IMR-90 (cell line): Measurements from ENCODE around the gene DNAJB4. TPM values are rescaled to one million over a fixed set of nuclear protein-coding genes. Genes with fewer than 3 reads are reported as not detected.

ENCODE experiments used
- ATAC-seq: fragments of 200-7000 bp; cut with Tn5 transposase; 2 replicates; pipeline ENCODE4 v1.9.1; 2020; ENCODE audit warnings: low read depth, mild to moderate bottlenecking, moderate library complexity
- BruUV-seq: library from RNA; stranded (reverse); fragments of 400-500 nt; replicated peaks from 2 replicates; lab custom pipeline; 2021; lab: Mats Ljungman, UMichigan
- CTCF ChIA-PET: fragments of 300-600 bp; formaldehyde crosslinking; extraction: SDS; loops from one replicate; lab custom pipeline; 2021; ENCODE audit warnings: antibody characterized with exemption; lab: Yijun Ruan, JAX
- POLR2A ChIA-PET: fragments of 300-600 bp; sonication (Branson Sonifier 250); formaldehyde crosslinking; loops from one replicate; lab custom pipeline; 2022; ENCODE audit warnings: antibody characterized with exemption; ENCODE audit not compliant: unreplicated experiment; lab: Charles Lee
- DNase-seq: peaks from one replicate; pipeline ENCODE4 v3.0.0; 2013
- H2AFZ ChIP-seq: replicated peaks from 2 replicates; pipeline ENCODE3; 2013; ENCODE audit warnings: low read length, mild to moderate bottlenecking; ENCODE audit not compliant: poor library complexity
- H2AK5ac ChIP-seq: 2 replicates; pipeline ENCODE4 v1.6.1; 2013; ENCODE audit warnings: low read depth, low read length, inconsistent platforms
- H2AK9ac ChIP-seq: replicated peaks from 2 replicates; pipeline ENCODE3; 2013; ENCODE audit warnings: mild to moderate bottlenecking, low read depth, low read length, moderate library complexity; ENCODE audit not compliant: poor library complexity
- H2BK120ac ChIP-seq: 2 replicates; pipeline ENCODE4 v1.6.1; 2013; ENCODE audit warnings: low read depth, low read length, inconsistent platforms
- H2BK15ac ChIP-seq: 3 replicates; pipeline ENCODE4 v1.6.1; 2013; ENCODE audit warnings: low read depth, low read length, inconsistent platforms
- H2BK20ac ChIP-seq: 2 replicates; pipeline ENCODE4 v1.6.1; 2013; ENCODE audit warnings: low read depth, mild to moderate bottlenecking, inconsistent platforms, low read length, moderate library complexity
- H2BK5ac ChIP-seq: 2 replicates; pipeline ENCODE4 v1.6.1; 2013; ENCODE audit warnings: mild to moderate bottlenecking, low read depth, low read length, inconsistent platforms; ENCODE audit not compliant: poor library complexity, severe bottlenecking
- H3K14ac ChIP-seq: replicated peaks from 2 replicates; pipeline ENCODE4 v1.6.1; 2013; ENCODE audit warnings: low read depth, low read length, inconsistent platforms
- H3K18ac ChIP-seq: 2 replicates; pipeline ENCODE4 v1.6.1; 2013; ENCODE audit warnings: low read depth, low read length, control low read depth
- H3K23ac ChIP-seq: 2 replicates; pipeline ENCODE4 v1.6.1; 2013; ENCODE audit warnings: low read depth, low read length, inconsistent platforms
- H3K27ac ChIP-seq: 2 replicates; pipeline ENCODE4 v1.5.1; 2013; ENCODE audit warnings: mild to moderate bottlenecking, control low read depth, low read length; ENCODE audit not compliant: insufficient read depth
- H3K27me3 ChIP-seq: 2 replicates; pipeline ENCODE4 v1.6.1; 2013; ENCODE audit warnings: low read length; ENCODE audit not compliant: control insufficient read depth, insufficient read depth
- H3K36me3 ChIP-seq: 2 replicates; pipeline ENCODE4 v1.6.1; 2013; ENCODE audit warnings: low read length, mixed read lengths; ENCODE audit not compliant: control insufficient read depth, insufficient read depth
- H3K4ac ChIP-seq: 2 replicates; pipeline ENCODE4 v1.6.1; 2013; ENCODE audit warnings: low read depth, low read length, inconsistent platforms
- H3K4me1 ChIP-seq: 2 replicates; pipeline ENCODE4 v1.6.1; 2013; ENCODE audit warnings: low read length, mixed read lengths; ENCODE audit not compliant: control insufficient read depth, insufficient read depth
- H3K4me2 ChIP-seq: 2 replicates; pipeline ENCODE4 v1.6.1; 2013; ENCODE audit warnings: low read depth, mild to moderate bottlenecking, control low read depth, low read length, moderate library complexity
- H3K4me3 ChIP-seq: 2 replicates; pipeline ENCODE4 v1.5.1; 2013; ENCODE audit warnings: low read depth, mild to moderate bottlenecking, control low read depth, low read length, moderate library complexity; ENCODE audit not compliant: insufficient read depth
- H3K56ac ChIP-seq: 2 replicates; pipeline ENCODE4 v1.6.1; 2013; ENCODE audit warnings: low read length, inconsistent platforms; ENCODE audit not compliant: insufficient read depth; ENCODE audit errors: extremely low read depth
- H3K79me1 ChIP-seq, 2 experiments: 2 replicates each; pipeline ENCODE4 v1.6.1; 2013; ENCODE audit warnings: low read length in 2 of 2, inconsistent platforms in 1 of 2, low read depth in 1 of 2
- H3K9ac ChIP-seq: 2 replicates; pipeline ENCODE4 v1.6.1; 2013; ENCODE audit warnings: low read depth, low read length, control low read depth
- H3K9me1 ChIP-seq: 2 replicates; pipeline ENCODE4 v1.6.1; 2013; ENCODE audit warnings: low read length, inconsistent platforms; ENCODE audit not compliant: insufficient read depth
- H3K9me3 ChIP-seq: 2 replicates; pipeline ENCODE4 v1.6.1; 2013; ENCODE audit warnings: low read length; ENCODE audit not compliant: control insufficient read depth, insufficient read depth
- H4K20me1 ChIP-seq: 2 replicates; pipeline ENCODE4 v1.6.1; 2013; ENCODE audit warnings: low read length, inconsistent platforms; ENCODE audit not compliant: insufficient read depth
- H4K5ac ChIP-seq: 2 replicates; pipeline ENCODE4 v1.6.1; 2013; ENCODE audit warnings: mild to moderate bottlenecking, low read depth, low read length, control low read depth
- H4K8ac ChIP-seq, 2 experiments: 2 replicates each; pipeline ENCODE4 v1.6.1; 2013; ENCODE audit warnings: low read depth in 2 of 2, low read length in 2 of 2, control low read depth in 1 of 2, inconsistent platforms in 1 of 2
- H4K91ac ChIP-seq: 2 replicates; pipeline ENCODE4 v1.6.1; 2013; ENCODE audit warnings: low read depth, low read length, inconsistent platforms; ENCODE audit not compliant: insufficient read depth
- BHLHE40 ChIP-seq: fragments of 150-350 bp; IDR thresholded peaks from 2 replicates; pipeline ENCODE4 v1.6.1; 2016; ENCODE audit warnings: mild to moderate bottlenecking, low read depth, low read length
- CEBPB ChIP-seq: IDR thresholded peaks from 2 replicates; pipeline ENCODE4 v1.6.1; 2012; ENCODE audit warnings: low read depth, low read length, improper control_type of control experiment
- CHD1 ChIP-seq: IDR thresholded peaks from 2 replicates; pipeline ENCODE4 v1.6.1; 2012; ENCODE audit warnings: low read depth, low read length, improper control_type of control experiment
- FOS ChIP-seq: fragments of 150-350 bp; IDR thresholded peaks from 2 replicates; pipeline ENCODE4 v1.6.1; 2016; ENCODE audit warnings: low read depth, low read length
- MAFK ChIP-seq: IDR thresholded peaks from 2 replicates; pipeline ENCODE4 v1.6.1; 2012; ENCODE audit warnings: low read depth, low read length, improper control_type of control experiment
- MAZ ChIP-seq: IDR thresholded peaks from 2 replicates; pipeline ENCODE4 v1.6.1; 2012; ENCODE audit warnings: low read depth, mild to moderate bottlenecking, low read length, improper control_type of control experiment, moderate library complexity, borderline replicate concordance
- MXI1 ChIP-seq: IDR thresholded peaks from 2 replicates; pipeline ENCODE4 v1.6.1; 2012; ENCODE audit warnings: low read depth, mild to moderate bottlenecking, low read length, moderate library complexity, borderline replicate concordance
- NFE2L2 ChIP-seq: fragments of 150-350 bp; IDR thresholded peaks from 2 replicates; pipeline ENCODE4 v1.6.1; 2016; ENCODE audit warnings: low read depth, mild to moderate bottlenecking, low read length
- POLR2A ChIP-seq: IDR thresholded peaks from 2 replicates; pipeline ENCODE4 v1.6.1; 2012; ENCODE audit warnings: mild to moderate bottlenecking, low read depth, low read length
- RAD21 ChIP-seq: IDR thresholded peaks from 2 replicates; pipeline ENCODE4 v1.6.1; 2012; ENCODE audit warnings: low read length, improper control_type of control experiment
- RCOR1 ChIP-seq: IDR thresholded peaks from 2 replicates; pipeline ENCODE4 v1.6.1; 2012; ENCODE audit warnings: mild to moderate bottlenecking, low read length, improper control_type of control experiment; ENCODE audit not compliant: insufficient replicate concordance
- RFX5 ChIP-seq: IDR thresholded peaks from 2 replicates; pipeline ENCODE4 v1.8.0; 2012; ENCODE audit warnings: low read depth, mild to moderate bottlenecking, low read length, moderate library complexity
- SMC3 ChIP-seq: fragments of 150-350 bp; IDR thresholded peaks from 2 replicates; pipeline ENCODE4 v1.6.1; 2016; ENCODE audit warnings: low read depth, mild to moderate bottlenecking, antibody characterized with exemption, low read length, moderate library complexity
- WGBS, 2 experiments: methylation state at CpG; one replicate each; pipeline versions ENCODE4 v1.1.5 to v1.1.7; 2013; ENCODE audit warnings: missing lambda C conversion rate in 2 of 2; ENCODE audit not compliant: insufficient read length in 1 of 2; ENCODE audit errors: extremely low coverage in 2 of 2; 5-methylcytosine and 5-hydroxymethylcytosine counted together
- dilution Hi-C: fragments of 300-500 bp; cut with HindIII; formaldehyde crosslinking; loops from one replicate; pipeline ENCODE4 v1.14.3; 2018; ENCODE audit warnings: low sequenced_read_pairs; ENCODE audit not compliant: unreplicated experiment
- in situ Hi-C: fragments of 300-500 bp; cut with MboI; formaldehyde crosslinking; loops from 3 replicates; pipeline ENCODE4 v1.14.3; 2019; ENCODE audit warnings: low sequenced_read_pairs, inconsistent platforms, mixed read lengths
- intact Hi-C: fragments of 100-400 bp; cut with micrococcal nuclease; formaldehyde crosslinking; loops from 2 replicates; pipeline ENCODE4 v1.10.0; 2022
- polyA plus RNA-seq, 3 experiments: library from polyadenylated mRNA; depleted of rRNA; stranded (reverse); fragments of >200 nt; gene quantifications; 2 replicates each; pipeline ENCODE4 v1.2.3, GENCODE V29; 2012; ENCODE audit warnings: low replicate concordance in 1 of 3
- total RNA-seq: library from RNA; depleted of rRNA; stranded (reverse); fragments of >200 nt; gene quantifications from 2 replicates; pipeline ENCODE4 v1.2.3, GENCODE V29; 2012
- TF ChIP-seq, protein P1 (sequence below): conservative IDR thresholded peaks from 2 replicates; pipeline ENCODE4 v1.5.1; 2012; ENCODE audit warnings: mild to moderate bottlenecking, low read depth, low read length, improper control_type of control experiment
- TF ChIP-seq, protein P2 (sequence below): fragments of 150-350 bp; IDR thresholded peaks from 2 replicates; pipeline ENCODE4 v1.6.1; 2016; ENCODE audit warnings: low read depth, mild to moderate bottlenecking, low read length, moderate library complexity, borderline replicate concordance
- TF ChIP-seq, protein P3 (sequence below): fragments of 150-350 bp; IDR thresholded peaks from 2 replicates; pipeline ENCODE4 v1.6.1; 2017; ENCODE audit warnings: mild to moderate bottlenecking, antibody characterized with exemption, low read length, low read depth

Gene DNAJB4
- total and polyA plus RNA-seq, 2 of the 4 experiments (the other 2 are of a cell fraction): 30.6 to 31.0 TPM

DNA sequence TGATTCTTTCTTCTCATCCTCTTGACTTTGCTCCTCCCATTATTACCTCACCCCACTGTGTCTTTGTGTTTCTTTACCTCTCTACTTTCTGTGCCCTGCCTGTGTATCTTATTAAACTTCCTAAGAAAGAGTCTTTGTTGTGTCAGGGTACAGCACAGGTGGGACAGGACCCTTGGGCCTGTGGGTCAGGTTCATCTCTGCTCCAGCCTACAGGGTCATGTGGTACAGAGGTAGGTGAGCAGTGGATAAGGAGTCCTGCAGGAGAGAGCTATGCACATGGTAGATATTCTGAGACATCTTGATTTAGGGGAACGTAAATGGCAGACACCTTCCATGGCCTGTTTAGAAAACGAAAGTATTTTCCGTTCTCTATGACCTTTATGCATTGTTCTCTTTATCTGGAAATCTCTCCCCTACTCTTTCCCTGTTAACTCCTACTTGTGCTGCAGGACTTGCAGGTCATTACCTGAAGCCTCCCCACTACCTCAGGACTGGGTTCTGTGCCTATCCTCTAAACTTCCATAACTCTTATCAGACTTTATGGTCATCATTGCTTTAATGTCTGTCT, 50.9 kb downstream of the DNAJB4 start:
- Histone ChIP-seq H3K4me1 (no peaks in the 10 kb centered on the region), H4K20me1 (no peaks in the 10 kb centered on the region), H3K4ac (no peak overlapping the region), H3K23ac (no peak overlapping the region), H3K4me3 (no peak overlapping the region), H2AK9ac (no peak overlapping the region), H4K8ac (no peak overlapping the region), H2AFZ (no peak overlapping the region), H3K9ac (no peak overlapping the region), H3K79me1 (no peaks in the 10 kb centered on the region), H3K4me2 (no peak overlapping the region), H4K5ac (no peak overlapping the region), H2BK15ac (no peak overlapping the region), H3K9me3 (no peaks in the 10 kb centered on the region), H3K18ac (no peak overlapping the region), H3K56ac (no peak overlapping the region), H2BK120ac (no peak overlapping the region), H3K27me3 (no peaks in the 10 kb centered on the region), H2BK20ac (no peak overlapping the region), H3K36me3 (no peaks in the 10 kb centered on the region), H3K14ac (no peak overlapping the region), H3K27ac (no peak overlapping the region), H3K9me1 (no peaks in the 10 kb centered on the region), H2BK5ac (no peak overlapping the region), H4K91ac (no peak overlapping the region), H2AK5ac (no peak overlapping the region)
- ChIA-PET CTCF (no interaction called here), POLR2A (no interaction called here)
- in situ Hi-C loops (no loop called here), intact Hi-C loops (no loop called here), dilution Hi-C loops (no loop called here)
- DNase-seq (no peak), ATAC-seq (no peak)
- no TSS peak for BruUV-seq
- no peak for TF ChIP-seq RAD21
- TF ChIP-seq MAFK: no peak
- TF ChIP-seq, protein P1, sequence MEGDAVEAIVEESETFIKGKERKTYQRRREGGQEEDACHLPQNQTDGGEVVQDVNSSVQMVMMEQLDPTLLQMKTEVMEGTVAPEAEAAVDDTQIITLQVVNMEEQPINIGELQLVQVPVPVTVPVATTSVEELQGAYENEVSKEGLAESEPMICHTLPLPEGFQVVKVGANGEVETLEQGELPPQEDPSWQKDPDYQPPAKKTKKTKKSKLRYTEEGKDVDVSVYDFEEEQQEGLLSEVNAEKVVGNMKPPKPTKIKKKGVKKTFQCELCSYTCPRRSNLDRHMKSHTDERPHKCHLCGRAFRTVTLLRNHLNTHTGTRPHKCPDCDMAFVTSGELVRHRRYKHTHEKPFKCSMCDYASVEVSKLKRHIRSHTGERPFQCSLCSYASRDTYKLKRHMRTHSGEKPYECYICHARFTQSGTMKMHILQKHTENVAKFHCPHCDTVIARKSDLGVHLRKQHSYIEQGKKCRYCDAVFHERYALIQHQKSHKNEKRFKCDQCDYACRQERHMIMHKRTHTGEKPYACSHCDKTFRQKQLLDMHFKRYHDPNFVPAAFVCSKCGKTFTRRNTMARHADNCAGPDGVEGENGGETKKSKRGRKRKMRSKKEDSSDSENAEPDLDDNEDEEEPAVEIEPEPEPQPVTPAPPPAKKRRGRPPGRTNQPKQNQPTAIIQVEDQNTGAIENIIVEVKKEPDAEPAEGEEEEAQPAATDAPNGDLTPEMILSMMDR: no peak
- no peak for TF ChIP-seq POLR2A
- TF ChIP-seq, protein P2, sequence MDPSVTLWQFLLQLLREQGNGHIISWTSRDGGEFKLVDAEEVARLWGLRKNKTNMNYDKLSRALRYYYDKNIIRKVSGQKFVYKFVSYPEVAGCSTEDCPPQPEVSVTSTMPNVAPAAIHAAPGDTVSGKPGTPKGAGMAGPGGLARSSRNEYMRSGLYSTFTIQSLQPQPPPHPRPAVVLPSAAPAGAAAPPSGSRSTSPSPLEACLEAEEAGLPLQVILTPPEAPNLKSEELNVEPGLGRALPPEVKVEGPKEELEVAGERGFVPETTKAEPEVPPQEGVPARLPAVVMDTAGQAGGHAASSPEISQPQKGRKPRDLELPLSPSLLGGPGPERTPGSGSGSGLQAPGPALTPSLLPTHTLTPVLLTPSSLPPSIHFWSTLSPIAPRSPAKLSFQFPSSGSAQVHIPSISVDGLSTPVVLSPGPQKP: no peak
- no peak for TF ChIP-seq RCOR1
- no peak for TF ChIP-seq RFX5
- no peak for TF ChIP-seq BHLHE40
- no peak for TF ChIP-seq MAZ
- TF ChIP-seq NFE2L2: no peak
- TF ChIP-seq CHD1: no peak
- TF ChIP-seq FOS: no peak
- no peak for TF ChIP-seq CEBPB
- TF ChIP-seq MXI1: no peak
- TF ChIP-seq, protein P3, sequence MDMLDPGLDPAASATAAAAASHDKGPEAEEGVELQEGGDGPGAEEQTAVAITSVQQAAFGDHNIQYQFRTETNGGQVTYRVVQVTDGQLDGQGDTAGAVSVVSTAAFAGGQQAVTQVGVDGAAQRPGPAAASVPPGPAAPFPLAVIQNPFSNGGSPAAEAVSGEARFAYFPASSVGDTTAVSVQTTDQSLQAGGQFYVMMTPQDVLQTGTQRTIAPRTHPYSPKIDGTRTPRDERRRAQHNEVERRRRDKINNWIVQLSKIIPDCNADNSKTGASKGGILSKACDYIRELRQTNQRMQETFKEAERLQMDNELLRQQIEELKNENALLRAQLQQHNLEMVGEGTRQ: no peak
- no peak for TF ChIP-seq SMC3
- no CpG with 5 or more reads among the region's 3 CpGs for WGBS, 2 experiments
